ENCODE data around the gene PCED1A. TPM values are rescaled to one million over a fixed set of nuclear protein-coding genes. Genes with fewer than 3 reads are reported as not detected.

Gene PCED1A
- total RNA-seq, 1 experiment from 2014 or later = 21.8 TPM

- Histone ChIP-seq H3K36me3 (replicated peaks; ENCODE audit: control insufficient read depth, insufficient read depth, low read length) (peaks cover 6% of the 10 kb centered on the region), H3K27me3 (ENCODE audit: control insufficient read depth, insufficient read depth, low read length) (peaks cover 19% of the 10 kb centered on the region), H3K4me3 (ENCODE audit: insufficient read depth, low read depth, low read length) (no peak overlapping the region)
- no peak for DNase-seq
These were observed 43.1 kb downstream of the PCED1A start for GRCh38 chr20:2797136-2797983.

- H3K4me3 ChIP-seq (ENCODE audit: insufficient read depth, low read depth, low read length) = no peak overlapping the region
- peaks cover 6% of the 10 kb centered on the region for H3K36me3 ChIP-seq (replicated peaks; ENCODE audit: control insufficient read depth, insufficient read depth, low read length)
- no peak for DNase-seq
- H3K27me3 ChIP-seq (ENCODE audit: control insufficient read depth, insufficient read depth, low read length) = peaks cover 9% of the 10 kb centered on the region
These were observed 44.3 kb downstream of the PCED1A start for GRCh38 chr20:2796011-2796660.

GRCh38 chr20:2795451-2795850, 45.0 kb downstream of the PCED1A start:
- Histone ChIP-seq H3K4me3 (ENCODE audit: insufficient read depth, low read depth, low read length) (no peak overlapping the region), H3K27me3 (ENCODE audit: control insufficient read depth, insufficient read depth, low read length) (peaks cover 4% of the 10 kb centered on the region; the same call in 1 of the 2 replicates), H3K36me3 (replicated peaks; ENCODE audit: control insufficient read depth, insufficient read depth, low read length) (peaks cover 6% of the 10 kb centered on the region)
- no peak for DNase-seq

- peaks cover 6% of the 10 kb centered on the region for H3K36me3 ChIP-seq (replicated peaks; ENCODE audit: control insufficient read depth, insufficient read depth, low read length)
- peaks cover 2% of the 10 kb centered on the region; the same call in 1 of the 2 replicates for H3K27me3 ChIP-seq (ENCODE audit: control insufficient read depth, insufficient read depth, low read length)
- H3K4me3 ChIP-seq (ENCODE audit: insufficient read depth, low read depth, low read length) = no peak overlapping the region
- no peak for DNase-seq
These were observed 45.5 kb downstream of the PCED1A start for GRCh38 chr20:2794866-2795447.

GRCh38 chr20:2794202-2794748, 46.2 kb downstream of the PCED1A start:
- peaks cover 6% of the 10 kb centered on the region for H3K36me3 ChIP-seq (replicated peaks; ENCODE audit: control insufficient read depth, insufficient read depth, low read length)
- no peak for DNase-seq
- H3K27me3 ChIP-seq (ENCODE audit: control insufficient read depth, insufficient read depth, low read length) = no peaks in the 10 kb centered on the region
- H3K4me3 ChIP-seq (ENCODE audit: insufficient read depth, low read depth, low read length) = no peak overlapping the region

- peaks cover 6% of the 10 kb centered on the region for H3K36me3 ChIP-seq (replicated peaks; ENCODE audit: control insufficient read depth, insufficient read depth, low read length)
- no peaks in the 10 kb centered on the region for H3K27me3 ChIP-seq (ENCODE audit: control insufficient read depth, insufficient read depth, low read length)
- no peak overlapping the region for H3K4me3 ChIP-seq (ENCODE audit: insufficient read depth, low read depth, low read length)
- DNase-seq = no peak
These were observed 47.0 kb downstream of the PCED1A start for GRCh38 chr20:2793471-2793870.

Other genes with a start within 250 kb of the PCED1A start
- gene NOP56, start 188.0 kb downstream of the PCED1A start, total RNA-seq (2014; rRNA removed; shearing (Covaris generic)) = 334 and 392 TPM in 2 replicates
- gene IDH3B, start 176.4 kb downstream of the PCED1A start, total RNA-seq (2014; rRNA removed; shearing (Covaris generic)) = 174 and 183 TPM in 2 replicates
- 1.1 and 2.6 TPM in 2 replicates for gene EBF4, start 147.9 kb downstream of the PCED1A start, total RNA-seq (2014; rRNA removed; shearing (Covaris generic))
- gene CPXM1, start 40.0 kb downstream of the PCED1A start, total RNA-seq (2014; rRNA removed; shearing (Covaris generic)) = 105 and 109 TPM in 2 replicates
- not detected in 2 replicates for gene C20orf141, start 25.7 kb downstream of the PCED1A start, total RNA-seq (2014; rRNA removed; shearing (Covaris generic))
- gene TMEM239, start 24.3 kb downstream of the PCED1A start, total RNA-seq (2014; rRNA removed; shearing (Covaris generic)) = not detected in 2 replicates
- gene VPS16, start 90 bp upstream of the PCED1A start, total RNA-seq (2014; rRNA removed; shearing (Covaris generic)) = 25.3 and 27.5 TPM in 2 replicates
- 22.1 and 36.3 TPM in 2 replicates for gene PTPRA, start 32.8 kb upstream of the PCED1A start, total RNA-seq (2014; rRNA removed; shearing (Covaris generic))
- not detected in 2 replicates for gene GNRH2, start 203.0 kb upstream of the PCED1A start, total RNA-seq (2014; rRNA removed; shearing (Covaris generic))
- 133 and 141 TPM in 2 replicates for gene MRPS26, start 205.4 kb upstream of the PCED1A start, total RNA-seq (2014; rRNA removed; shearing (Covaris generic))
- 1.5 TPM in 1 of 2 replicates, not detected in the other for gene OXT, start 231.0 kb upstream of the PCED1A start, total RNA-seq (2014; rRNA removed; shearing (Covaris generic))
- gene AVP, start 244.1 kb upstream of the PCED1A start, total RNA-seq (2014; rRNA removed; shearing (Covaris generic)) = not detected in 2 replicates